NCI-H1694 (cell line): ENCODE results near the gene AMY2A.
"Not testable (repeated sequence)": the region's sequence is repeated elsewhere in the genome, so short reads cannot be mapped to it uniquely, and the experiment has no call there.

Experiments used
- DNase-seq: peaks from one replicate; lab custom pipeline; 2025; lab: John Stamatoyannopoulos, UW

Gene AMY2A

GRCh38 chr1:103616994-103617477 lies at the start of gene AMY2A:
AMY2A (plus strand) TSS chr1:103617427; CDS start chr1:103617441, 14 bp downstream.
- DNase-seq, result not testable (repeated sequence)

- DNase-seq, result no peak
Measured at GRCh38 chr1:103569493-103569892, 47.7 kb upstream of the AMY2A start.

- not testable (repeated sequence) for DNase-seq
Measured at GRCh38 chr1:103571289-103571688, 45.9 kb upstream of the AMY2A start, which contains the start of gene AMY2B. AMY2B (plus strand) TSS chr1:103571589; CDS start chr1:103571603, 14 bp downstream.

- DNase-seq, result no peak
Measured at GRCh38 chr1:103576065-103576464, 41.2 kb upstream of the AMY2A start.

GRCh38 chr1:103576784-103577183 lies 40.4 kb upstream of the AMY2A start:
- DNase-seq, result not testable (repeated sequence)

- no peak for DNase-seq
Measured at GRCh38 chr1:103582464-103582863, 34.8 kb upstream of the AMY2A start.

GRCh38 chr1:103583887-103584286 lies 33.3 kb upstream of the AMY2A start:
- no peak for DNase-seq

GRCh38 chr1:103584537-103584936 lies 32.7 kb upstream of the AMY2A start:
- DNase-seq, result no peak

GRCh38 chr1:103602740-103603139 lies 14.5 kb upstream of the AMY2A start:
- not testable (repeated sequence) for DNase-seq

GRCh38 chr1:103616362-103616761 lies 865 bp upstream of the AMY2A start:
- no peak for DNase-seq

- DNase-seq, result not testable (repeated sequence)
Measured at GRCh38 chr1:103627436-103627835, 10.2 kb downstream of the AMY2A start.

GRCh38 chr1:103641194-103641593 lies 24.0 kb downstream of the AMY2A start:
- DNase-seq, result not testable (repeated sequence)

- not testable (repeated sequence) for DNase-seq
Measured at GRCh38 chr1:103643908-103644307, 26.7 kb downstream of the AMY2A start.

GRCh38 chr1:103650305-103650704 lies 33.1 kb downstream of the AMY2A start:
- DNase-seq, result not testable (repeated sequence)

GRCh38 chr1:103650889-103651288 lies 33.7 kb downstream of the AMY2A start:
- DNase-seq, result not testable (repeated sequence)

GRCh38 chr1:103654133-103654532 lies 36.9 kb downstream of the AMY2A start:
- not testable (repeated sequence) for DNase-seq

GRCh38 chr1:103655460-103655859 lies 38.2 kb downstream of the AMY2A start, which contains the start of gene AMY1A:
AMY1A (plus strand) TSS chr1:103655760; CDS start chr1:103656331, 571 bp downstream.
- not testable (repeated sequence) for DNase-seq
